RPMI7951 (cell line): ENCODE data around the gene ERC1. TPM values are rescaled to one million over a fixed set of nuclear protein-coding genes. Genes with fewer than 3 reads are reported as not detected.
A peak's percentile ranks its signal among the peaks of the same experiment; 100 is the strongest.

Source experiments
- DNase-seq: peaks from one replicate; pipeline ENCODE4 v3.0.0-alpha.2; 2012; ENCODE audit warnings: low read depth
- total RNA-seq: library from RNA; depleted of rRNA; stranded (reverse); fragments of >200 nt; shearing (Covaris generic); gene quantifications from 2 replicates; pipeline ENCODE4 v1.2.3, GENCODE V29; 2014

Gene ERC1
- total RNA-seq, 1 experiment from 2014 or later, result 11.7 TPM

GRCh38 chr12:1435456-1435855 is 444.4 kb downstream of the ERC1 start:
- no peak for DNase-seq

DNA sequence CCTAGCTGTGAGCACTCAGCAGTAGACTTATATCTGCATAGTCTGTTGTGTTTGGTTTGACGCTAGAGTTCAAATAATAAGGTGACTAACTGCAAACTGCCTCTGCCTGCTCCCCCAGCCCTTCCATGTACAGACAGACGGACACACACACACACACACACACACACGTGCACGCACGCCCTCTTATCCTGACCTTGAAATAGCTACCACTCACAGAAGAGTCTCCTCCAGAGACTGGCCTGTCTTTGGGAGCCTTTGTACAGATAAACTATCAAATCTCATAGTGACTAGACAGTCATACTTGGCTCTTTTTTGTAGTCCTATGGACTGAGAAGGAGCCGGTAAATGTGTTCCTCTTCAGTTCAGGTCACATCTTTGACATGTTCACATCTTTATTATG is 445.0 kb downstream of the ERC1 start:
- DNase-seq, result no peak

GRCh38 chr12:1436981-1437380 is 446.0 kb downstream of the ERC1 start:
- DNase-seq, result no peak

GRCh38 chr12:1439201-1439600 is 448.2 kb downstream of the ERC1 start:
- no peak for DNase-seq

DNA sequence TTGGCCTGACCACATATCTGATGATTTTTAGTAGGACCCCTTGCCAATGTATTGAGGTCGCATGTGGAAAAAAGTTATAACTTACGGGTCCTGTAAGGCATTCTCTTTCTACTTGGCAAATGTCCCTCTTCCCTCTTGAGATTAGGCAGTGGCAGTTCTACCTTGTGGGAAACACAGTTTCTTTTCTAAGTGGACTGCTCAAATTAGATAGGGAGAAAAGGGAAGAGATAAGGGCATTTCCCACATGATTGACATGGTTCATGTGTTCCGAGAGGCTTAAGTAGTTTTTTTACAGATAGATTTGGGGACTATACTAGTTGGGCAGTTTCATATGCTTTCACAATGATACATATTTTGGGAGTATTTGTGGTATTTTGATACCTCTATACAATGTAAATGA is 448.7 kb downstream of the ERC1 start:
- no peak for DNase-seq

DNA sequence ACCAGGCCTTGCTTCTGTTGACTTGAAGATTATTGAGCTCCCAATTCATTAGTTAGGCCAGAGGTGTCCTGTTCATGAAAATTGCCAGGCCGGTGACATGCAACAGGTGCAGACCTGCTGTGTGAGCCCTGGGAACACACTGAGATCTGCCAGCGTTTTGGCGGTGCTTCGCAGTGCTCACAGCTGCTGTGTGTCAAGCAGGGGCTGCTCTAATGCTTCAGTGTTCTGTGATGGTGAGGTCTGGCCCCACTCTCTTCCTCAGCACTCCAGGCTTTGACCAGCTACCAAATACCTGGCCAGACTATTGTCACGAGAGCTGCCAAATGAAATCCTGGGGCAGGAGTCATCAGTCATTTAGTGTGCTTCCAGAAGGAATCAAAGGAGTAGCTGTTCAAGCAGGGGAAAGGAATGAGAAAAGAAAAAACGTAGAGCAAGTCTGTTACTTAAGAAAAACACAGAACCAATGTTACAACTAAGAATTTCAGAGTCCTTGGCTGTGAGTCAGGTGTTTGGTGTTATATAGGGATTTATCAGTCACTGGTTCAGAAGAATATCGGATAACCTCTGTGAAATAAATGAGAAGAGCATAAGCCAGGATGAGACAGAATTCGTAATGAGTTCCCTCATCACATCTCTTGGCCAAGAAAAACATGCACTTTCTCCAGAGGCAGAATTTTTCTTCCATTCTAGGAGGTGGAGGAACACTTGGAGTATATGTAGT is 452.6 kb downstream of the ERC1 start:
- DNase-seq, result peak; percentile 4

DNA sequence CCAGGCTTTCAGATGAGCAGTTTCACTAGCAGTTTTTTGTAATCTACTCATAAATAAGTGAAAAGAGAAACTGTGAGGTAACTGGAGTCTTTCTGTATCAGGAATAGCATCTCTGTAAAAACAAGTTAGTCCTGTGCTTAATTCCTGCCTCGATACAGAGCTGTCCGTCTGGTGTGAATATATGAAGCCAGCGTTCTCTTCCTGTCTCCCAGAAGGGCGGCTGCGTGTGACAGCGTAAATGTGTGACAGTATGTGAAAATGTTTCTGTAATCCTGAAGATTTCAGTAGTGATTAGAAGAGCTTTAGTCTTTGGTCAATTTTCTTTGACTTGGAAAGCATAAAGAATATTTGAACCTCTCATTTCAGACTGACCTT is 453.1 kb downstream of the ERC1 start:
- DNase-seq, result no peak

GRCh38 chr12:1445807-1446206 is 454.8 kb downstream of the ERC1 start:
- DNase-seq, result no peak

DNA sequence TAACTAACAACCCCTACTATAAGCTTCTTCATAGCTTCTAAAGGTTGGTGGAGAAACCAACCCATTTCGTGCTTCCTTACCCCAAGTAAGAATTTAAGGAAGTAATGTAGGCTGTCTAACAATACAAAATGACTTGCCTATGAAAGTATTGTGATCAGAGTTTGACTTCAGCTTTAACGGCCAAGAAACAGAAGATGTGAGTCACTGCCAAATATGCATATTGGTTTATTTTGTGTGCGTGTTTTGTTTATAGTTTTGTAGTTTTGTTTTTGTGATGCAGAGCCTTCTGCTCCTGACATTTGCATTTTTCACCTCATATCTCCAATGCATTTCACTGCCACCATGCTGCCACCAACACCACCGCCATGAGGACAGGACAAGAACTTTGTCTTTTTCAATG is 457.3 kb downstream of the ERC1 start:
- no peak for DNase-seq

DNA sequence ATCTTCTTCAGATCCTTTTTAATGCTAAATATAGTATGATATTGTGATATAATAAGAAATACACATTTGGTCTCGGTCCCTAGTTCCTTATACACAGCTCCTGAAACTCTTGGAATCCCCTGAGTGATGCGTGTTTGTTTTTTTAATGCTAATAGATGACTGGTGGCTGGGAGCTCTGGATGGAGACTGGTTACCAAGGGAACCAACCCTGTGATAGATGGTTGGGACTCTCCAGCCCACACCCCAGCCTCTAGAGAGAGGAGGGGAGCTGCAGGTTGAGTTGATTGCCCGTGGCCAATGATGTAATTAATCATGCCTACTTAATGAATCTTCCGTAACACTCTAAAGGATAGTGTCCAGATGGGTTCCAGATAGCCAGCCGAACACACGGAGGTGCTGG is 462.8 kb downstream of the ERC1 start:
- DNase-seq, result no peak

- DNase-seq, result no peak
These were observed 465.9 kb downstream of the ERC1 start for GRCh38 chr12:1456885-1457284.

DNA sequence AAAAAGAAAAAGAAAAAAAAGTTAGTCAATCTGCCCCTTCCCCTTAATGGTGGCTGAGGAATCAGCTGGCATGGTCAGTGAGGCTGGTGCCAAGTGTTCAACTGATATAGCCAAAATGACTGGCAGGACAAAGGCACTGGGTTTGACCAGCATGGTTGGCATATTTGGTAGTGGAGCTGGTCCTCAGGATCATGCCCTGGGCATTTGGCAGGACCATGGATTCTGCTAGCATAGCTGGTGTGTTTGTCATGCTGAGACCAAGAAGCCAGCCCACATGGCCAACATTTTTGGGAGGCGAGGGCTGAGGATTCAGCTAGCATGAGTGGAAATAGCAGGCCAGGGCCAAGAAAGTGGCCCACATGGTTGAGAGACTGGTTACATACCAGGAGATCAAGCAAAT is 466.9 kb downstream of the ERC1 start:
- DNase-seq, result peak; percentile 93

- no peak for DNase-seq
These were observed 468.3 kb downstream of the ERC1 start for GRCh38 chr12:1459339-1459738.

- no peak for DNase-seq
These were observed 472.3 kb downstream of the ERC1 start for GRCh38 chr12:1463073-1463905.

GRCh38 chr12:1464925-1465324 is 473.9 kb downstream of the ERC1 start:
- DNase-seq, result no peak

- no peak for DNase-seq
These were observed 475.0 kb downstream of the ERC1 start for GRCh38 chr12:1465990-1466389.

GRCh38 chr12:1466481-1467154 is 475.6 kb downstream of the ERC1 start:
- no peak for DNase-seq

DNA sequence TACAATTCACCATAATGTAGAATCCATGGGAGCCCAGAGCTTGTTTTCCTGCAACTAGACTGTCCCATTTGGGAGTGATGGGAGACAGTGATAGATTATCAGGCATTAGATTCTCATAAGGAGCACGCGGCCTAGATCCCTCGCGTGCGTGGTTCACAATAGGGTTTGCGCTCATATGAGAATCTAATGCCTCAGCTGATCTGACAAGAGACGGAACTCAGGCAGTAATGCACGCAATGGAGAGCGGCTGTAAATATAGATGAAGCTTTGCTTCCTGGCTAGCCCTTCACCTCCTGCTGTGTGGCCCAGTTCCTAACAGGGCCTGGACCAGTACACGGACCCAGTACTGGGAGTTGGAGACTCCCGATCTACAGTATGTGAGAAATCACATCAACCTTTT is 476.7 kb downstream of the ERC1 start:
- no peak for DNase-seq

DNA sequence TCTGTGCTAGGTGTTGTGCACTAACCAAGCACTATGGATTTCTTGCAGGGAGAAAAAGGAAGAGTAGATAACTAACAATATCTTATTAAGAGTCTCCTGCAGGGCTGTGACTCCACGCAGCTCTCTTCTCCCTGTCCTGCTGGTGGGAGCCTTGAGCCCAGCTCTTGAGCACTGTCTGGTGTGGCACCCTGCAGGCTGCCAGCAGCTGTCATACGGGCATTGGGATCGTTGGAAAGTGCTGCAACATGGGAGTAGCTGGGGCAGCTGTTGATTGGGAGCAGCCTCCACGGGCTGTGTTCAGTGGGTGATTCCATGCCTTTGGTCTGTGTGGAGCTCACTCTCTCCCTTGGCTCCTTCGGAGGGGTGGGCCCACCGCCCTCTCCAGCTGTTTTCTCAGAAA is 478.0 kb downstream of the ERC1 start:
- no peak for DNase-seq

GRCh38 chr12:1470051-1470450 is 479.0 kb downstream of the ERC1 start:
- DNase-seq, result no peak

GRCh38 chr12:1471224-1471623 is 480.2 kb downstream of the ERC1 start:
- DNase-seq, result no peak

DNA sequence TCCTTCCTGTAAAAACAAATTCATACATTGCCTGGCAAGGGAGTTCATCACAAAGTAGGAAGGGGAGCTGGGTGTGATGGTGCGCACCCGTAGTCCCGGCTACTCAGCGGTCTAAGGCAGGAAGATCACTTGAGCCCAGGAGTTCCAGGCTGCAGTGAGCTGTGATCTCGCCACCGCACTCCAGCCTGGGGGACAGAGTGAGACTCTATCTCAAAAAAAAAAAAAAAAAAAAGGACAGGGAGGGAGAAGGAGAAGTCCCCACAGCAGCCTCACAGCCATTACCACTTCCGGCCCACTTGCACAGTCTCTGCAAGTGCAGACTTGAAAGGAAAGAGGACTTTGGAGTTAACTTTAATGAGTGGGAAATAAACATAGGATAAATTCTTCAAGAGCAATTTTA is 482.4 kb downstream of the ERC1 start:
- DNase-seq, result peak; percentile 78

DNA sequence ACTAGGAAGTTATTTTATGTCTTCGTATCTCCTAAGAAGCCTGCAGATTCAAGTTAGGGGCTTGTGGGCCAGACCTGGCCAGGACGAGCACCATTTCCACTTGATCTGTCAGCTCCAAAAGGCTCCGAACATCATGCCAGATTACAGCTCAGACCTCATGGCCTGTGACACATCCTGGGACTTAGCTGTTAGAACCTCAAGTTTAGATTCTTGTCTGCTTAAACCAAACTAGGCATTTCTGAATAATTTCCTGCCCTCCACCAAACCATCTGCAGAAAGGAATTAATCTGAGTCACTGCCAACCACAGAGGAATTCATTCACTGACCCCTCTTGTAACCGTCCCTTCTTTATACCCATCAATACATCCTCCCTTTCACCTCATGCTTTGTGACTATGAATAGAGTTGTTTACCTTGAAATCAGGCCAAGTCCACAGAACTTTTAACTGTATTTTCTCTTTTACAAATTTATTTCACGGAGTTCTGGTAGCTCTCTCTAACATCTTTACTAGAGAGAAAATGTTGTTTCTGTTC is 483.1 kb downstream of the ERC1 start:
- peak; percentile 99 for DNase-seq
